Gastroesophageal sphincter (tissue), 4 donors: ENCODE measurements around the gene FAM110D. TPM values are rescaled to one million over a fixed set of nuclear protein-coding genes. Genes with fewer than 3 reads are reported as not detected.

ENCODE experiments used
- ATAC-seq: fragments of 150-250 bp; one replicate; pipeline ENCODE4 v1.9.1; 2016; ENCODE audit warnings: mild to moderate bottlenecking, moderate library complexity
- H3K27ac ChIP-seq, 4 donors: fragments of 200-600 bp; sonication (generic) in 3 of 4; 1 replicate in 3 of 4; 2 replicates in 1 of 4; pipeline ENCODE4 v1.5.1; 2016 to 2019
- H3K27me3 ChIP-seq: fragments of 200-600 bp; sonication (generic); one replicate; pipeline ENCODE4 v1.5.1; 2019
- H3K36me3 ChIP-seq, 2 donors: fragments of 200-600 bp; sonication (generic); one replicate each; pipeline ENCODE4 v1.5.1; 2019; ENCODE audit warnings: control low read depth in 1 of 2
- H3K4me1 ChIP-seq, 3 donors: fragments of 200-600 bp; sonication (generic); 1 replicate in 2 of 3; 2 replicates in 1 of 3; pipeline ENCODE4 v1.5.1; 2016 to 2019; ENCODE audit warnings: control low read depth in 2 of 3
- H3K4me3 ChIP-seq, 2 donors: fragments of 200-600 bp; sonication (generic); one replicate each; pipeline ENCODE4 v1.5.1; 2019; ENCODE audit warnings: mild to moderate bottlenecking in 1 of 2, moderate library complexity in 1 of 2
- H3K9me3 ChIP-seq, 3 donors: fragments of 200-600 bp; sonication (generic); one replicate each; pipeline ENCODE4 v1.5.1; 2017 to 2019; ENCODE audit warnings: control low read depth in 2 of 3
- EP300 ChIP-seq: sonication (generic); formaldehyde crosslinking; IDR thresholded peaks from one replicate; pipeline ENCODE4 v1.6.1; 2017; ENCODE audit warnings: antibody characterized with exemption, mild to moderate bottlenecking
- POLR2A ChIP-seq, 2 donors: fragments of 450-650 bp; IDR thresholded peaks; one replicate each; pipeline ENCODE4 v1.6.1; 2017; ENCODE audit warnings: antibody characterized with exemption in 2 of 2, mild to moderate bottlenecking in 2 of 2, moderate library complexity in 1 of 2
- POLR2AphosphoS5 ChIP-seq: sonication (generic); formaldehyde crosslinking; IDR thresholded peaks from one replicate; pipeline ENCODE4 v1.6.1; 2017; ENCODE audit warnings: antibody characterized with exemption
- WGBS, 2 donors: methylation state at CpG; one replicate each; pipeline ENCODE4 v1.1.5; 2018; ENCODE audit warnings: low coverage in 1 of 2; 5-methylcytosine and 5-hydroxymethylcytosine counted together
- total RNA-seq, 4 donors: library from RNA; depleted of rRNA; stranded (reverse); fragments of >200 nt; gene quantifications; one replicate each; pipeline ENCODE4 v1.1.0, GENCODE V29; 2016
- TF ChIP-seq, protein P1 (sequence below), 4 experiments: fragments of 200-600 bp in 2 of 4; fragments of 450-650 bp in 2 of 4; sonication (generic) in 1 of 4; IDR thresholded peaks; one replicate each; pipeline ENCODE4 v1.5.1; 2017 to 2019; ENCODE audit warnings: antibody characterized with exemption in 4 of 4, mild to moderate bottlenecking in 2 of 4, moderate library complexity in 2 of 4

The FAM110D gene
- total RNA-seq, 4 donors from 2014 or later, result 3.4 to 12.5 (median 7.7) TPM

DNA sequence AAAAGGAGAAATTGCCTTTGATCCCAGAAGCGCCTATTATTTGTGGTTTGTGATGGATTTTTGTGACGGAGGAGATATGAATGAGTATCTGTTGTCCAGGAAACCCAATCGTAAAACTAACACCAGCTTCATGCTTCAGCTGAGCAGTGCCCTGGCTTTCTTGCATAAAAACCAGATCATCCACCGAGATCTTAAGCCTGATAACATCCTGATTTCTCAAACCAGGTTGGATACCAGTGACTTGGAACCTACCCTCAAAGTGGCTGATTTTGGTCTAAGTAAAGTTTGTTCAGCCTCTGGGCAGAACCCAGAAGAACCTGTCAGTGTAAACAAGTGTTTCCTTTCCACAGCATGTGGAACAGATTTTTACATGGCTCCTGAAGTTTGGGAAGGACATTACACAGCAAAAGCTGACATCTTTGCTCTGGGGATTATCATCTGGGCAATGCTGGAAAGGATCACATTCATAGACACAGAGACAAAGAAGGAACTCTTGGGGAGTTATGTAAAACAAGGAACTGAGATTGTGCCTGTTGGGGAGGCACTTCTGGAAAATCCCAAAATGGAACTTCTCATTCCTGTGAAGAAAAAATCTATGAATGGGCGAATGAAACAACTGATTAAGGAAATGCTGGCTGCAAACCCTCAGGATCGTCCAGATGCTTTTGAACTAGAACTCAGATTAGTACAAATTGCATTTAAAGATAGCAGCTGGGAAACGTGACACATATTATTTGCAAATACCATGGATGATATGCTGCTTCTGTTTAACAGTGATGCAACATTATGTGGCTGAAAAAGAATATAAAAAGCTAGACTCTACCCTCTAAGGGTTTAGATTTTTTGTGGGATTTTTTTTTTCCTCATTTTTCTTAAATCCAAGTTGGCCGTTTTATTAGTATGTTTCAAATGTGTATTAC, 36.8 kb upstream of the FAM110D start:
- no peaks in the 10 kb centered on the region for H3K9me3 ChIP-seq
- H3K36me3 ChIP-seq, result peaks cover 0 to 47% of the 10 kb centered on the region in 2 donors
- TF ChIP-seq POLR2A (IDR thresholded peaks at IDR 0.05) (no peak), POLR2AphosphoS5 (no peak), EP300 (no peak)
- TF ChIP-seq, protein P1, sequence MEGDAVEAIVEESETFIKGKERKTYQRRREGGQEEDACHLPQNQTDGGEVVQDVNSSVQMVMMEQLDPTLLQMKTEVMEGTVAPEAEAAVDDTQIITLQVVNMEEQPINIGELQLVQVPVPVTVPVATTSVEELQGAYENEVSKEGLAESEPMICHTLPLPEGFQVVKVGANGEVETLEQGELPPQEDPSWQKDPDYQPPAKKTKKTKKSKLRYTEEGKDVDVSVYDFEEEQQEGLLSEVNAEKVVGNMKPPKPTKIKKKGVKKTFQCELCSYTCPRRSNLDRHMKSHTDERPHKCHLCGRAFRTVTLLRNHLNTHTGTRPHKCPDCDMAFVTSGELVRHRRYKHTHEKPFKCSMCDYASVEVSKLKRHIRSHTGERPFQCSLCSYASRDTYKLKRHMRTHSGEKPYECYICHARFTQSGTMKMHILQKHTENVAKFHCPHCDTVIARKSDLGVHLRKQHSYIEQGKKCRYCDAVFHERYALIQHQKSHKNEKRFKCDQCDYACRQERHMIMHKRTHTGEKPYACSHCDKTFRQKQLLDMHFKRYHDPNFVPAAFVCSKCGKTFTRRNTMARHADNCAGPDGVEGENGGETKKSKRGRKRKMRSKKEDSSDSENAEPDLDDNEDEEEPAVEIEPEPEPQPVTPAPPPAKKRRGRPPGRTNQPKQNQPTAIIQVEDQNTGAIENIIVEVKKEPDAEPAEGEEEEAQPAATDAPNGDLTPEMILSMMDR (IDR thresholded peaks at IDR 0.05), result no peak
- peak overlapping the region in 2 of 4 donors; percentile 18 to 42 for H3K27ac ChIP-seq
- H3K4me3 ChIP-seq, result no peak overlapping the region
- ATAC-seq, result no peak
- peaks cover 0 to 32% (median 0%) of the 10 kb centered on the region in 3 donors for H3K4me1 ChIP-seq
- WGBS, 2 donors, result 42 to 69% methylated on average over 7 to 8 of the region's 8 CpGs
- H3K27me3 ChIP-seq, result no peaks in the 10 kb centered on the region

DNA sequence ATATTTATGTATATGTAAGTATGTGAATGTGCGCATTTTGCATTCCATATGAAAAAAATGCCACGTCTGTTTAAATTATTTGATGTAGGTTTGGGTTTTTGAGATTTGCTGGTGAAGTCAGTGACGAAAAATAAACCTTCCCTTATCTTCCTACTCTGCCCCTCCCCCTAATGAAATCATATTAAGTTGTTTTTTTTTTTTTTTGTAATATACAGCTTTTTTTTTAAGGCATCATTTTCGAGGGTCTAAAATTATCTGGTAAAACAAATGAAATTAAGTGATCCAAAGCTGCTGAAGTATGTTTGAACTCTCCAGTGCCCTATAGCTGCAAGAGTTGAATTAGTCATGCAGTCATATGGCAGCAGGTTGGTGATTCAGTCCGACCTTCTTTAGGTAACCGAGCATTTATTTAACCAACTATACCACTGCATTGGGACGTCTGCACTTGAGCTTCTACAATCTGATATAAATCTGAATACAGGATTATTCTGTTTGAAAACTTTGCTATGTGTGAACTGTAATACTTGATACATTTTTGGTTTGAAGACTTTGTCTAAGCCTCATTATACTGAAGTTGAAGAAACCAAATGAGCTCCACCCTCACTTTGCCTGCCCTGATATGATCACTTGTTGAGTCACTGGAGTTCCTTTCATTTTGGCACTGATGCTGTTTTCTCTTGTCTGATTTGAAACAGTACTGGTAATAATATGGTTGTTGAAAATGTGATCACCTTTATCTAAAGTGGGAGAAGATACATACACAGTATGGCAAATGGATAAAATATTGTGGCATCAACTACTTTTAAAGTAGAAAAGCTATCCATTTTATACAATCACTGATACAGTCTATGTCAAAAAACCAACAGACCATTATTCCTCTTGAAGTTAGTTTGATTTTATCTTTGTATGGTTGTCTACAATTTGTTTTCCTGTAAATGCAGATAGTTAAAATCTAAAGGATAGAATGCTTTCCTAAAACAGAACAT, 35.6 kb upstream of the FAM110D start:
- Histone ChIP-seq H3K27me3 (no peaks in the 10 kb centered on the region), H3K4me3 (no peak overlapping the region), H3K4me1 (peaks cover 0 to 32% (median 0%) of the 10 kb centered on the region in 3 donors), H3K27ac (no peak overlapping the region), H3K36me3 (peaks cover 0 to 36% of the 10 kb centered on the region in 2 donors), H3K9me3 (no peaks in the 10 kb centered on the region)
- no peak for ATAC-seq
- TF ChIP-seq, protein P1 (IDR thresholded peaks at IDR 0.05), result no peak
- TF ChIP-seq EP300, result no peak
- WGBS, 2 donors, result 83 to 87% methylated on average over 6 to 7 of the region's 7 CpGs

- H3K9me3 ChIP-seq, result no peaks in the 10 kb centered on the region
- no peak overlapping the region for H3K4me3 ChIP-seq
- H3K27me3 ChIP-seq, result no peaks in the 10 kb centered on the region
- TF ChIP-seq EP300, result no peak
- no peak for TF ChIP-seq POLR2AphosphoS5
- no peak for TF ChIP-seq POLR2A (IDR thresholded peaks at IDR 0.05)
- TF ChIP-seq, protein P1 (IDR thresholded peaks at IDR 0.05), result no peak
- H3K36me3 ChIP-seq, result peaks cover 0 to 22% of the 10 kb centered on the region in 2 donors
- WGBS, 2 donors, result 63 to 76% methylated on average over 4 of the region's 4 CpGs
- H3K4me1 ChIP-seq, result peaks cover 0 to 32% (median 0%) of the 10 kb centered on the region in 3 donors
- no peak overlapping the region for H3K27ac ChIP-seq
- ATAC-seq, result no peak
Measured at GRCh38 chr1:26124418-26125331, 34.2 kb upstream of the FAM110D start.

GRCh38 chr1:26125382-26125781, 33.5 kb upstream of the FAM110D start:
- H3K27ac ChIP-seq, result no peak overlapping the region
- no peaks in the 10 kb centered on the region for H3K27me3 ChIP-seq
- ATAC-seq, result no peak
- peaks cover 0 to 15% of the 10 kb centered on the region in 2 donors for H3K36me3 ChIP-seq
- TF ChIP-seq POLR2A (IDR thresholded peaks at IDR 0.05) (no peak), EP300 (no peak), POLR2AphosphoS5 (no peak)
- TF ChIP-seq, protein P1 (IDR thresholded peaks at IDR 0.05), result no peak
- peaks cover 0 to 32% (median 0%) of the 10 kb centered on the region in 3 donors for H3K4me1 ChIP-seq
- no peak overlapping the region for H3K4me3 ChIP-seq
- no peaks in the 10 kb centered on the region for H3K9me3 ChIP-seq
